ENCODE data around the gene RTP5. TPM values are rescaled to one million over a fixed set of nuclear protein-coding genes. Genes with fewer than 3 reads are reported as not detected.

The RTP5 gene
- total and polyA plus RNA-seq, 2 donors (not counting 1 experiment from before 2014, with no cell fraction given) = not detected

- H4K20me1 ChIP-seq (ENCODE audit: control insufficient read depth, extremely low read depth, insufficient read depth, low read length) = no peaks in the 10 kb centered on the region
- no peak overlapping the region for H3K4me2 ChIP-seq (ENCODE audit: extremely low read depth, insufficient read depth, low read length)
- H3K79me2 ChIP-seq (ENCODE audit: control insufficient read depth, insufficient read depth, low read length) = no peaks in the 10 kb centered on the region
- no peak overlapping the region for H3K9ac ChIP-seq (ENCODE audit: insufficient read depth, low read length)
- no peak for TF ChIP-seq EZH2 (IDR thresholded peaks at IDR 0.05; ENCODE audit: low read length, missing control alignments)
- no peak for TF ChIP-seq CTCF (conservative IDR thresholded peaks at IDR 0.05 in 1 of 2, IDR thresholded peaks at IDR 0.05 in 1 of 2; ENCODE audit: low read depth in 1 of 2, low read length in 2 of 2)
- no peaks in the 10 kb centered on the region for H3K9me3 ChIP-seq (ENCODE audit: control insufficient read depth, insufficient read depth, low read depth, low read length)
- no peak for DNase-seq (ENCODE audit: low read depth in 2 of 2)
- no peaks in the 10 kb centered on the region for H3K27me3 ChIP-seq (ENCODE audit: control insufficient read depth, insufficient read depth, low read length)
- no peak overlapping the region for H3K4me3 ChIP-seq (replicated peaks in 1 of 4; ENCODE audit: control extremely low read depth in 1 of 4, insufficient read depth in 1 of 4, low read depth in 3 of 4, low read length in 4 of 4)
- no peaks in the 10 kb centered on the region for H3K36me3 ChIP-seq (ENCODE audit: control insufficient read depth, insufficient read depth, low read length)
- no peak overlapping the region for H2AFZ ChIP-seq (ENCODE audit: low read length)
- H3K27ac ChIP-seq (ENCODE audit: insufficient read depth, low read length) = no peak overlapping the region
- no peaks in the 10 kb centered on the region for H3K4me1 ChIP-seq (ENCODE audit: control insufficient read depth, extremely low read depth, insufficient read depth, low read length)
Measured at GRCh38 chr2:241851325-241852115, 18.0 kb upstream of the RTP5 start.

- H3K9ac ChIP-seq (ENCODE audit: insufficient read depth, low read length) = no peak overlapping the region
- no peaks in the 10 kb centered on the region for H3K4me1 ChIP-seq (ENCODE audit: control insufficient read depth, extremely low read depth, insufficient read depth, low read length)
- DNase-seq (ENCODE audit: low read depth in 2 of 2) = no peak
- no peaks in the 10 kb centered on the region for H3K79me2 ChIP-seq (ENCODE audit: control insufficient read depth, insufficient read depth, low read length)
- H3K4me3 ChIP-seq (replicated peaks in 1 of 4; ENCODE audit: control extremely low read depth in 1 of 4, insufficient read depth in 1 of 4, low read depth in 3 of 4, low read length in 4 of 4) = no peak overlapping the region
- H3K27me3 ChIP-seq (ENCODE audit: control insufficient read depth, insufficient read depth, low read length) = no peaks in the 10 kb centered on the region
- H2AFZ ChIP-seq (ENCODE audit: low read length) = no peak overlapping the region
- H3K4me2 ChIP-seq (ENCODE audit: extremely low read depth, insufficient read depth, low read length) = no peak overlapping the region
- no peak overlapping the region for H3K27ac ChIP-seq (ENCODE audit: insufficient read depth, low read length)
- TF ChIP-seq EZH2 (IDR thresholded peaks at IDR 0.05; ENCODE audit: low read length, missing control alignments) = no peak
- no peak for TF ChIP-seq CTCF (conservative IDR thresholded peaks at IDR 0.05 in 1 of 2, IDR thresholded peaks at IDR 0.05 in 1 of 2; ENCODE audit: low read depth in 1 of 2, low read length in 2 of 2)
- H3K9me3 ChIP-seq (ENCODE audit: control insufficient read depth, insufficient read depth, low read depth, low read length) = no peaks in the 10 kb centered on the region
- H3K36me3 ChIP-seq (ENCODE audit: control insufficient read depth, insufficient read depth, low read length) = no peaks in the 10 kb centered on the region
- H4K20me1 ChIP-seq (ENCODE audit: control insufficient read depth, extremely low read depth, insufficient read depth, low read length) = no peaks in the 10 kb centered on the region
Measured at GRCh38 chr2:241852116-241852980, 17.2 kb upstream of the RTP5 start.

DNA sequence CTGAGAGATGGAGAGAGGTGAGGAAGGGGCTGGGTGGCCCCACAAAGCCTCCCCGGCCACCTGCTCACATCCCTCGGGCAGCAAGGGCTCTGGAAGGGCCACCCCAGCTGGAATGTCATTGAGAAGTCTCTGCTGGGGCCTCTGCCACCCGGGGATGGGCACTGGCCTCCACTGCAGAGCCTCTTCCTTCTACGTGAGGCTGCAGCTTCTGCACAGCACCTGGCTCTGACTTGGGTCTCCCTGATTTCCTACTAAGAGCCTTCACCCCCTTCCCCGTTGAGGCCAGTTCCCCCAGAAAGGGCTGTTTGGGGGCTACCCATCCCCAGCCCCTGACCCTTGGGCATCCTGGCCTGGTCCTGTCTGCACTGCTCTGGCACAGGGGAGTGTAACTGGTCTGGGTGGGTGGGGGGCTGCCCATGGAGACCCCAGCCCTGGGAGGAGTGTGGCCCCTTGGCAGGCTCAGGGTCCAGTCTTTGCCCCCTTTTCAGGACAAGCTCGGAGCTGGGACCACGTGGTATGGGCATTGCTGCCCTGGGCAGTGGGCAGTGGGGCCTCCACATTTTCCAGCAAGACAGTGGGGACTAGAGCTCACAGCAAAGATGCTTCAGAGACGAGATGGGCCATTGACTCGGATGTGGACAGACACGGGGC is 16.4 kb upstream of the RTP5 start:
- Histone ChIP-seq H3K4me1 (ENCODE audit: control insufficient read depth, extremely low read depth, insufficient read depth, low read length) (no peaks in the 10 kb centered on the region), H3K36me3 (ENCODE audit: control insufficient read depth, insufficient read depth, low read length) (no peaks in the 10 kb centered on the region), H3K27ac (ENCODE audit: insufficient read depth, low read length) (no peak overlapping the region), H2AFZ (ENCODE audit: low read length) (no peak overlapping the region), H3K4me3 (replicated peaks in 1 of 4; ENCODE audit: control extremely low read depth in 1 of 4, insufficient read depth in 1 of 4, low read depth in 3 of 4, low read length in 4 of 4) (no peak overlapping the region), H3K9me3 (ENCODE audit: control insufficient read depth, insufficient read depth, low read depth, low read length) (no peaks in the 10 kb centered on the region), H3K4me2 (ENCODE audit: extremely low read depth, insufficient read depth, low read length) (no peak overlapping the region), H3K9ac (ENCODE audit: insufficient read depth, low read length) (no peak overlapping the region), H4K20me1 (ENCODE audit: control insufficient read depth, extremely low read depth, insufficient read depth, low read length) (no peaks in the 10 kb centered on the region), H3K27me3 (ENCODE audit: control insufficient read depth, insufficient read depth, low read length) (no peaks in the 10 kb centered on the region), H3K79me2 (ENCODE audit: control insufficient read depth, insufficient read depth, low read length) (no peaks in the 10 kb centered on the region)
- no peak for DNase-seq (ENCODE audit: low read depth in 2 of 2)
- TF ChIP-seq CTCF (conservative IDR thresholded peaks at IDR 0.05 in 1 of 2, IDR thresholded peaks at IDR 0.05 in 1 of 2; ENCODE audit: low read depth in 1 of 2, low read length in 2 of 2) = no peak
- TF ChIP-seq EZH2 (IDR thresholded peaks at IDR 0.05; ENCODE audit: low read length, missing control alignments) = no peak

Data from fibroblast of lung (primary cell).